Sigmoid colon (tissue), 7 donors: ENCODE results near the gene CA6. TPM values are rescaled to one million over a fixed set of nuclear protein-coding genes. Genes with fewer than 3 reads are reported as not detected.
A peak's percentile ranks its signal among the peaks of the same experiment; 100 is the strongest.

Experiments
- DNase-seq: peaks from one replicate; pipeline ENCODE4 v3.0.0-alpha.2; 2019
- H3K27ac ChIP-seq, 4 donors: fragments of 200-600 bp; sonication (generic); one replicate each; pipeline ENCODE4 v1.5.1; 2016 to 2019; ENCODE audit warnings: mild to moderate bottlenecking in 1 of 4
- H3K27me3 ChIP-seq, 3 donors: fragments of 200-600 bp; sonication (generic); one replicate each; pipeline ENCODE4 v1.5.1; 2019; ENCODE audit warnings: mild to moderate bottlenecking in 1 of 3
- H3K36me3 ChIP-seq, 4 donors: fragments of 200-600 bp; sonication (generic); one replicate each; pipeline ENCODE4 v1.5.1; 2016 to 2019
- H3K4me1 ChIP-seq, 4 donors: fragments of 200-600 bp; sonication (generic); one replicate each; pipeline ENCODE4 v1.5.1; 2017 to 2019
- H3K4me3 ChIP-seq, 4 donors: fragments of 200-600 bp; sonication (generic); one replicate each; pipeline ENCODE4 v1.5.1; 2017 to 2019; ENCODE audit warnings: mild to moderate bottlenecking in 2 of 4, moderate library complexity in 1 of 4
- H3K9me3 ChIP-seq, 4 donors: fragments of 200-600 bp in 3 of 4; sonication (generic) in 3 of 4; one replicate each; pipeline versions ENCODE4 v1.5.1 to v1.6.1; 2013 to 2019
- CTCF ChIP-seq, 4 experiments: fragments of 450-650 bp in 3 of 4; fragments of 200-600 bp in 1 of 4; IDR thresholded peaks; one replicate each; pipeline ENCODE4 v1.5.1; 2016 to 2019; ENCODE audit warnings: antibody characterized with exemption in 4 of 4, mild to moderate bottlenecking in 3 of 4, moderate library complexity in 2 of 4
- EP300 ChIP-seq, 4 donors: sonication (generic); formaldehyde crosslinking; IDR thresholded peaks; one replicate each; pipeline ENCODE4 v1.6.1; 2017; ENCODE audit warnings: antibody characterized with exemption in 4 of 4
- POLR2A ChIP-seq, 2 donors: fragments of 450-650 bp; IDR thresholded peaks; one replicate each; pipeline ENCODE4 v1.6.1; 2016; ENCODE audit warnings: antibody characterized with exemption in 2 of 2, mild to moderate bottlenecking in 2 of 2, moderate library complexity in 2 of 2
- POLR2AphosphoS5 ChIP-seq, 4 donors: sonication (generic); formaldehyde crosslinking; IDR thresholded peaks; one replicate each; pipeline ENCODE4 v1.6.1; 2017; ENCODE audit warnings: antibody characterized with exemption in 4 of 4
- WGBS, 2 donors: extraction: QIAGEN DNeasy Blood & Tissue Kit; methylation state at CpG; one replicate each; pipeline ENCODE4 v1.1.7; 2013; 5-methylcytosine and 5-hydroxymethylcytosine counted together
- intact Hi-C: fragments of 100-400 bp; cut with DNase I; formaldehyde crosslinking; loops from one replicate; pipeline ENCODE4 v1.15.1; 2023
- polyA plus RNA-seq, 3 donors: library from polyadenylated mRNA; stranded (reverse); fragments of 200-250 nt; gene quantifications; one replicate each; pipeline ENCODE4 v1.2.3, GENCODE V29; 2013
- total RNA-seq, 4 donors: library from RNA; depleted of rRNA; stranded (reverse); fragments of >200 nt; gene quantifications; one replicate each; pipeline ENCODE4 v1.1.0, GENCODE V29; 2016
- donor health status: healthy with polysubstance abuse.
- donor health status: Bipolar disorder and iron deficiency.
- donor health status: healthy.

CA6 gene
- total and polyA plus RNA-seq, 7 donors, result 0.60 TPM; not detected in 6

DNA sequence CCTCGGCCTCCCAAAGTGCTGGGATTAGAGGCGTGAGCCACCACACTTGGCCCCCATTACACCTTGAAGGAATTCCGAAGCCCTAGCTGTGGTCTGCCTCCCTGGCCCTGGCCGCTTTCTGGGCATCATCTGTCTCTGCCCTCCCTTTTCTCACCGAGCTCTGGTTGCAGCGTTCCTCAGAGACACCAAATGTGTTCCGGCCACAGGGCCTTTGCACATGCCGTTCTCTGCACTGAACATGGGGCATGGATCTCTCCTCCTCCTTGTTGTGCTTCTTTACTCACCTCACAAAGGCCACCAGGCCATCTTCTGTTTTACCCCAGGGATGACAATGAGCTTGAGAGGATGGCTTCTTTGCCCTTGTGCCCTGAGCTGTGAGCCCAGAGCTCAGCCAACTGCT, 39.3 kb downstream of the CA6 start:
- intact Hi-C loops, result loop anchor here (5.0 kb wide), 1 partner anchor 123 kb away; no protein-coding TSS in a partner anchor
- 85 to 91% methylated on average over 8 of the region's 8 CpGs for WGBS, 2 donors

DNA sequence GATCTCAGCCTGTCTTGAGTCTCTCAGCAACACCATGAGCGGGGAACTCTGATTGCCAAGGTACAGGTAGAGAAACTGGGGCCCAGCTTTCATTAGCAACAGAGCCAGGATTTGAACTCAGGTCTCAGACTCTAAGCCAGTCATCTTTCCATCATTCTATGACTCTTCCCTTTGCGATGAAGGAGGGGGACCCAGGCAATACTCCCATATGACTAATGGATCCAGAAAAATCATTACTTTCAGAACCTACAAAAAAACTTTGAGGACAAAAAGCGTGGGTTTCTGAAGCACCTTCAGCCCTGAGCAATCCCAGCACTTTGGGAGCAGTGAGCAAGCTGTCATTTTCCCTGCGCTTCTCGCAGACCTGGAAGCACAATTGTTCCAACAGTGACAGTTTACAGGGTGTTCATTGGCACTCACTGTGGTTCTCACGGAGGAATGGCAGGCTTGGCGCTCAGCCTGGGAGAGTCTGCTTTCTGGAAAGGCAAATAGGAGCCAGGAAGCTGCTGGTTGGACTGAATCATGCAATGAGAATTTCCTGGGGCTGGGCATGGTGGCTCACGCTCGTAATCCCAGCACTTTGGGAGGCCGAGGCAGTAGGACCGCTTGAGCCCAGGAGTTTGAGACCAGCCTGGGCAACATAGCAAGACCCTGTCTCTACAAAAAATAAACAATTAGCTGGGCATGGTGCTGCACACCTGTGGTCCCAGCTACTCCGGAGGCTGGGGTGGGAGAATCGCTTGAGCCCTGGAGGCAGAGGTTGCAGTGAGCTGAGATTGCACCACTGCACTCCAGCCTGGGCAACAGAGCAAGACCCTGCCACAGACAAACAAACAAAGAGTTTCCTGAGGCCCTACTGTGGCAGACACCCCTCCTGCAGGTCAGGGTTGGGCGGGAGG, 40.5 kb downstream of the CA6 start:
- no peaks in the 10 kb centered on the region for H3K36me3 ChIP-seq
- no peaks in the 10 kb centered on the region for H3K9me3 ChIP-seq
- WGBS, 2 donors, result 42 to 69% methylated on average over 14 of the region's 14 CpGs
- no peaks in the 10 kb centered on the region for H3K27me3 ChIP-seq
- intact Hi-C loops, result loop anchor here (5.0 kb wide), 1 partner anchor 124 kb away; no protein-coding TSS in a partner anchor
- H3K4me3 ChIP-seq, result no peak overlapping the region
- H3K27ac ChIP-seq, result peak overlapping the region; percentile 60 to 77 (median 72)
- TF ChIP-seq POLR2A (IDR thresholded peaks at IDR 0.05) (no peak), POLR2AphosphoS5 (IDR thresholded peaks at IDR 0.05) (peak in 3 of 4 donors; percentile 71 to 85 (median 76)), EP300 (IDR thresholded peaks at IDR 0.05) (peak in 2 of 4 donors; percentile 30 to 62), CTCF (IDR thresholded peaks at IDR 0.05) (no peak)
- DNase-seq, result peak; percentile 95
- peaks cover 0 to 24% (median 19%) of the 10 kb centered on the region in 4 donors for H3K4me1 ChIP-seq

More for the DNA sequence above, 39.3 kb downstream of the CA6 start:
- Histone ChIP-seq H3K27me3 (no peaks in the 10 kb centered on the region), H3K27ac (no peak overlapping the region), H3K36me3 (no peaks in the 10 kb centered on the region), H3K9me3 (no peaks in the 10 kb centered on the region), H3K4me3 (no peak overlapping the region), H3K4me1 (peaks cover 0 to 24% (median 19%) of the 10 kb centered on the region in 4 donors)
- DNase-seq, result no peak
- TF ChIP-seq CTCF (IDR thresholded peaks at IDR 0.05) (no peak), POLR2AphosphoS5 (IDR thresholded peaks at IDR 0.05) (no peak), POLR2A (IDR thresholded peaks at IDR 0.05) (no peak), EP300 (IDR thresholded peaks at IDR 0.05) (no peak)

GRCh38 chr1:8986814-8987190, 41.1 kb downstream of the CA6 start:
- Histone ChIP-seq H3K9me3 (no peaks in the 10 kb centered on the region), H3K36me3 (no peaks in the 10 kb centered on the region), H3K4me1 (peaks cover 0 to 24% (median 19%) of the 10 kb centered on the region in 4 donors), H3K4me3 (no peak overlapping the region), H3K27me3 (no peaks in the 10 kb centered on the region), H3K27ac (peak overlapping the region; percentile 60 to 77 (median 72))
- intact Hi-C loops, result loop anchor here (5.0 kb wide), 1 partner anchor 125 kb away; no protein-coding TSS in a partner anchor
- DNase-seq, result no peak
- TF ChIP-seq EP300 (IDR thresholded peaks at IDR 0.05) (no peak), POLR2A (IDR thresholded peaks at IDR 0.05) (no peak), POLR2AphosphoS5 (IDR thresholded peaks at IDR 0.05) (no peak), CTCF (IDR thresholded peaks at IDR 0.05) (no peak)
- 68 to 70% methylated on average over 10 of the region's 10 CpGs for WGBS, 2 donors

GRCh38 chr1:8987881-8988617, 42.4 kb downstream of the CA6 start:
- TF ChIP-seq POLR2AphosphoS5 (IDR thresholded peaks at IDR 0.05) (no peak), CTCF (IDR thresholded peaks at IDR 0.05) (peak; percentile 85 to 94 (median 86)), EP300 (IDR thresholded peaks at IDR 0.05) (no peak), POLR2A (IDR thresholded peaks at IDR 0.05) (no peak)
- no peaks in the 10 kb centered on the region for H3K36me3 ChIP-seq
- peaks cover 0 to 24% (median 19%) of the 10 kb centered on the region in 4 donors for H3K4me1 ChIP-seq
- H3K4me3 ChIP-seq, result no peak overlapping the region
- no peaks in the 10 kb centered on the region for H3K9me3 ChIP-seq
- peak overlapping the region; percentile 3 to 77 (median 36) for H3K27ac ChIP-seq
- WGBS, 2 donors, result 30 to 33% methylated on average over 9 of the region's 9 CpGs
- intact Hi-C loops, result loop anchor here (1.0 to 5.0 kb wide), 2 partner anchors 70 to 126 kb away; no protein-coding TSS in a partner anchor
- peak; percentile 72 for DNase-seq
- no peaks in the 10 kb centered on the region for H3K27me3 ChIP-seq
